ENCODE results near the gene PIGQ.
A peak's percentile ranks its signal among the peaks of the same experiment; 100 is the strongest.

Gene PIGQ

GRCh38 chr16:569445-570254, at the start of gene PIGQ:
PIGQ (plus strand) TSS chr16:569968; CDS start chr16:574075, 4,107 bp downstream.
- Histone ChIP-seq H4K20me1 (ENCODE audit: insufficient read depth, low read length) (no peaks in the 10 kb centered on the region), H3K79me2 (ENCODE audit: low read length) (peaks cover 14% of the 10 kb centered on the region), H3K9ac (ENCODE audit: low read length) (peak within 1 kb of the TSS; percentile 85), H3K9me3 (ENCODE audit: insufficient read depth, low read length) (no peaks in the 10 kb centered on the region), H3K4me2 (ENCODE audit: low read length) (peak within 1 kb of the TSS; percentile 84), H3K27ac (ENCODE audit: low read length) (peak within 1 kb of the TSS; percentile 66), H3K27me3 (ENCODE audit: low read depth, low read length) (no peaks in the 10 kb centered on the region), H3K36me3 (replicated peaks; ENCODE audit: low read depth, low read length) (no peaks in the 10 kb centered on the region), H3K4me1 (ENCODE audit: low read length) (peaks cover 32% of the 10 kb centered on the region), H3K4me3 (ENCODE audit: low read length) (peak within 1 kb of the TSS; percentile 93), H2AFZ (ENCODE audit: low read depth, low read length) (peak within 1 kb of the TSS; percentile 87; the same call in 1 of the 2 replicates)
- TF ChIP-seq EZH2phosphoT487 (IDR thresholded peaks at IDR 0.05; ENCODE audit: low read depth) (no peak), CTCF (IDR thresholded peaks at IDR 0.05; ENCODE audit: low read depth, low read length) (no peak)

- Histone ChIP-seq H3K9me3 (ENCODE audit: insufficient read depth, low read length) (no peaks in the 10 kb centered on the region), H4K20me1 (ENCODE audit: insufficient read depth, low read length) (no peaks in the 10 kb centered on the region), H3K79me2 (ENCODE audit: low read length) (peaks cover 3% of the 10 kb centered on the region), H2AFZ (ENCODE audit: low read depth, low read length) (no peak overlapping the region), H3K4me3 (ENCODE audit: low read length) (no peak overlapping the region), H3K4me1 (ENCODE audit: low read length) (peaks cover 14% of the 10 kb centered on the region), H3K27ac (ENCODE audit: low read length) (no peak overlapping the region), H3K36me3 (replicated peaks; ENCODE audit: low read depth, low read length) (peaks cover 6% of the 10 kb centered on the region), H3K4me2 (ENCODE audit: low read length) (no peak overlapping the region), H3K9ac (ENCODE audit: low read length) (no peak overlapping the region), H3K27me3 (ENCODE audit: low read depth, low read length) (no peaks in the 10 kb centered on the region)
- TF ChIP-seq EZH2phosphoT487 (IDR thresholded peaks at IDR 0.05; ENCODE audit: low read depth), result no peak
- no peak for TF ChIP-seq CTCF (IDR thresholded peaks at IDR 0.05; ENCODE audit: low read depth, low read length)
Measured at GRCh38 chr16:520847-521246, 48.9 kb upstream of the PIGQ start.

GRCh38 chr16:521381-522210, 48.2 kb upstream of the PIGQ start:
- no peak overlapping the region for H3K4me3 ChIP-seq (ENCODE audit: low read length)
- no peak for TF ChIP-seq EZH2phosphoT487 (IDR thresholded peaks at IDR 0.05; ENCODE audit: low read depth)
- no peak for TF ChIP-seq CTCF (IDR thresholded peaks at IDR 0.05; ENCODE audit: low read depth, low read length)
- no peak overlapping the region for H2AFZ ChIP-seq (ENCODE audit: low read depth, low read length)
- no peak overlapping the region for H3K27ac ChIP-seq (ENCODE audit: low read length)
- H3K36me3 ChIP-seq (replicated peaks; ENCODE audit: low read depth, low read length), result peaks cover 6% of the 10 kb centered on the region
- H3K4me1 ChIP-seq (ENCODE audit: low read length), result peaks cover 21% of the 10 kb centered on the region
- H3K27me3 ChIP-seq (ENCODE audit: low read depth, low read length), result no peaks in the 10 kb centered on the region
- no peaks in the 10 kb centered on the region for H3K9me3 ChIP-seq (ENCODE audit: insufficient read depth, low read length)
- H4K20me1 ChIP-seq (ENCODE audit: insufficient read depth, low read length), result no peaks in the 10 kb centered on the region
- no peak overlapping the region for H3K4me2 ChIP-seq (ENCODE audit: low read length)
- H3K79me2 ChIP-seq (ENCODE audit: low read length), result peaks cover 10% of the 10 kb centered on the region
- H3K9ac ChIP-seq (ENCODE audit: low read length), result no peak overlapping the region
